GF-D8 (cell line): Measurements from ENCODE around the gene SMCHD1.
"Not testable (repeated sequence)": the region's sequence is repeated elsewhere in the genome, so short reads cannot be mapped to it uniquely, and the experiment has no call there.

Experiments
- DNase-seq: peaks from one replicate; lab custom pipeline; 2025; lab: John Stamatoyannopoulos, UW

The SMCHD1 gene

DNA sequence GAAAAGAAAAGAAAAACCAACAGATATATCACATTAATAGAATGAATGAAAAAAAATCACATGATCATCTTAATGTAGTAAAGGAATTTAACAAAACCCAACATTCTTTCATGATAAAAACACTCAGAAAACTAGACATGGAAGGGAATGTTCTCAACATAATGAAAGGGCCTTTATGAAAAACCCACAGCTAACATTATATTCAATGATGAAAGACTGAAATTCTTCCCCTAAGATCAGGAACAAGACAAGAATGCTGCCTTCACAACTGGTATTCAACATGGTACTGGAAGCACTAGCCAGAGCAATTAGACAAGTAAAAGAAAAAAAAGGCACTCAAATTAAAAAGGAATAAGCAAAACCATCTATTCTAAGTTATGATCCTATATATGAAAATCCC, 162.8 kb downstream of the SMCHD1 start:
- no peak for DNase-seq

DNA sequence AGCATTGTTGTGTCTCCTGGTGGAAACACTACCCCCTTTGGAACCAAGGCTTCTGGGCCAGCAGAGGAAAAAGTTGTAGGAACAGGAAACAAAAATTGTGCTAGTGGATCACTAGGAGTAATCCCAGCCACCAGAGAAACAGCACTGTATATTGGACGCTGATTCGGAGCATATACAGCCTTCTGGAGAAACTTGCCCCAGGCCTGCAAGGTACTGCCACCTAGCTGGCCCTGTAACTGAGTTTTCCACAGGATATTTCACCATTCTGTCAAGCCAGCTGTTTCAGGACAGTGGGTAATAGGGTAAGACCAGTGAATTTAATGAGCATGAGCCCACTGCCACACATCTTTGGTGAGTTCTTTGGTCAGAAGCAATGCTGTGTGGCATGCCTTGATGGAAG, 166.2 kb downstream of the SMCHD1 start:
- DNase-seq, result peak; percentile 30

DNA sequence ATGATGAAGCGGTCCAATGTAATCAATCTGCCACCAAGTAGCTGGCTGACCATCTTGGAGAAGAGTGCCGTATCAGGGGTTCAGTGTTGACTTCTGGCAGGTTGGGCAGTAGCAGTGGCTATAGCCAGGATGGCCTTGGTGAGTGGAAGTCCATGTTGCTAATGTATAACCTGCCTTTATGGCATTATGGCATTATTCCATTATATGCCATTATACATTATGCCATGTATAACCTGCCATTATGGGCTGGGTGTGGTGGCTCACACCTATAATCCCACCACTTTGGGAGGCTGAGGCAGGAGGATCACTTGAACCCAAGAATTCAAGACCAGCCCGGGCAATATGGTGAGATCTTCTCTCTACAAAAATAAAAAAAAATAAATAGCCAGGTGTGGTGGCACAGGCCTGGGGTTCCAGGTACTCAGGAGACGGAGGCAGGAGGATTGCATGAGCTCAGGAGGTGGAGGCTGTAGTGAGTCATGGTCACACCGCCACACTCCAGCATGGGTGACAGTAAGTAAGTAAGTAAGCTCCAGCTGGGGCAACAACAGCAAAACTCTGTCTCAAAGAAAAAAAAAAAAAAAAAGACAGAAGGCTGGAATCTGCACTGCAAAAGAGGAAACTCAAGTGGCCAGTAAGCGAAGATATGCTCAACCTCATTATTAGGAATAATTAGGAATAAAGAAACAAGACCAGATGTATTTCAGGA, 166.8 kb downstream of the SMCHD1 start:
- no peak for DNase-seq

DNA sequence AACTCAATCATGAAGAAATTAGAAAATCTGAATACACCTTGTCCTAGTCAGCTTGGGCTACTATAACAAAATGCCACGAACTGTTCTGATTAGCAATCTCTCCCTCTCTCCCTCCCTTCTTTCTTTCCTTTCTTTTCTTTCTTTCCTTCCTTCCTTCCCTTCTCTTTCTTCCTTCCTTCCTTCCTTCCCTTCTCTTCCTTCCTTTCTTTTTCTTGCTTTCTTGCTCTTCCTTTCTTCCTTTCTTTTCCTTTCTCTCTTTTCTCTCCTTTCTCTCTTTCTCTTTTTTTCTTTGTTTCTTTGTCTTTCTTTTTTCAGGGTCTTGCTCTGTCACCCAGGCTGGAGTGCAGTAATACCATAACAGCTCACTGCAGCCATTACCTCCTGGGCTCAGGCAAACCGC, 167.7 kb downstream of the SMCHD1 start:
- DNase-seq, result no peak

DNA sequence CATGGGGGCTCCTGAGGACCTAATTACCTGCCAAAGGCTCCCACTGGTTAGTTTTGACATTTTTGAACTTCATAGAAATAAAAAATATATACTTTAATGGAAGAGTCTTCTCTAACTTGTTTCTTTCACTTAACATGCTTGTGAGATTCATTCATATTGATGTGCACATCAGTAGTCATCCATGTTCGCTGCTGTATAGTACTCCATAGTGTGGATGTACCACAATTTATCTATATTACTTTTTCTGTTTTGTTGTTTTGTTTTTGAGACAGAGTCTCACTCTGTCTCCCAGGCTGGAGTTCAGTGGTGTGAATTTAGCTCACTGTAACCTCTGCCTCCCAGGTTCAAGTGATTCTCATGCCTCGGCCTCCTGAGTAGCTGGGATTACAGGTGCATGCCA, 168.4 kb downstream of the SMCHD1 start:
- no peak for DNase-seq

DNA sequence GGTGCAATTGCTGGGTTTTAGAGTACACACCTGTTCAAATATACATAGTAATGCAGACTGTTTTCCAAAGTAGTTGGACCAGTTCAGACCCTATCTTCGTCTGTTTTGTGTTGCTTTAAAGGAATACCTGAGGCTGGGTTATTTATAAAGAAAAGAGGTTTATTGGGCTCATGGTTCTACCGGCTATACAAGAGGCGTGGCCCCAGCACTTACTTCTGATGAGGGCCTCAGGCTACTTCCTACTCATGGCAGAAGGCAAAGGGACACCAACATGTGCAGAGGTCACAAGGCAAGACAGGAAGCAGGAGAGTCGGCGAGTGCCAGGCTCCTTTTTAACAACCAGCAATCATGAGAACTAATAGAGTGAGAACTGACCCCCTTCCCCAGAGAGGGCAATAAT, 169.3 kb downstream of the SMCHD1 start:
- no peak for DNase-seq

DNA sequence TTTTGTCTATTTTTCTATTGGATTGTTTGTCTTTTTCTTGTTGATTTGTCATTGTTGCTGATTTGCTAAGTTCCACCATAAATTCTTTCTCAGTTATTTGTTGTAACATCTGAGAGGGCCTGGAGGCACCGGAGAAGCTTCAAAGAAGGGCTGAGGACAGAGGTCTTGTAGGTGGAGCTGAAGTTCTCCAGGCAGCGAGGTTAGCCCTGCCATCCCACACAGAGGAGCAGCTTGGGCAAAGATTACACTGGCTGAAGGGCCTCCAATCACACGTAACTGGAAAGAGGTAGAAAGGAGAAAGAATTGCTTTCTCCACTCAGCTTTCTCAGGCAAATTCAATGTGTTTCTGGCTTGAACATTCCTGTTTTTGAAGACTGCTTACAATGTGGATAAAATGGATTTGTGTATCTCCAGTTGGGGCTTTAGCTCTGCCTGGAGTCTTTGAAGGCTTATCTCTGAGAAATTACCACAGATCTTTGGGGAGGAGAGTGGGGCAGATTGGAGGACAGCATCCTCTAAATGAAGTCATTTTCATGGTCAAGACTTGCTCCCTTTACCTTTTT, 170.2 kb downstream of the SMCHD1 start:
- no peak for DNase-seq

DNA sequence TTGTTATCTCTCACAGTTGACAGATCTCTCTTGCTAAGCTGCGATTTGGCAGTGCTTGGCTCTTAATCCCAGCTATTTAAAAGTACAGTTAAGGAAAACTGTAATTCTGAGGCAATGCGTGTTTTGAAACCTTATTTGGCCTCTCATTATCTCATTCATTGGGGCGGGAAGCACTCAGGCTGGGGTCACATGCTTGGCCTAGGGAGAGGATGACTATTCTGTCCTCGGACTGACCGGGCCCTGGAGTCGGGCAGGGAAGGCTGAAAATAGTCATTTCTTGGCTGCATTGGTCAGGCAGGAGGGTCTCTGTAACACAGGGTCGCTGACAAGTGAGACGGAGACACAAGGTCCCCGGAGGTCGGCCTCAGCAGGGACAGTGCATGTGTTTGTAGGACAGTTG, 171.1 kb downstream of the SMCHD1 start:
- no peak for DNase-seq

DNA sequence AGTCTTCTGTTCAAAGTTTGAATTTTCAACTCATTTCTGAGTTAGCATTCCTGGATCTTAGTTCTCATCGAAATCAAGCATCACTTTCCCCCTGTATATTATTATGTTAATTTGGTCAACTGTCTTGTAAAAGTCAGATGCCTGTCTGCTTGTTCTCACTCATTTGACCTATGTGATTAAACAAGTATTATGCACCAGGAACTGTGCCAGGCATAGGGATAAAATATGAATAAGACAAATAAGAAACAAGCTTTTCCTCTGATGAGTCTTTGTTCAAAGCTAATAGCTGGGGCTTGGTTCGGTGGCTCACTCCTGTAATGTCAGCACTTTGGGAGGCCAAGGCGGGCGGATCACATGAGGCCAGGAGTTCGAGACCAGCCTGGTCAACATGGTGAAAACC, 171.5 kb downstream of the SMCHD1 start:
- no peak for DNase-seq

DNA sequence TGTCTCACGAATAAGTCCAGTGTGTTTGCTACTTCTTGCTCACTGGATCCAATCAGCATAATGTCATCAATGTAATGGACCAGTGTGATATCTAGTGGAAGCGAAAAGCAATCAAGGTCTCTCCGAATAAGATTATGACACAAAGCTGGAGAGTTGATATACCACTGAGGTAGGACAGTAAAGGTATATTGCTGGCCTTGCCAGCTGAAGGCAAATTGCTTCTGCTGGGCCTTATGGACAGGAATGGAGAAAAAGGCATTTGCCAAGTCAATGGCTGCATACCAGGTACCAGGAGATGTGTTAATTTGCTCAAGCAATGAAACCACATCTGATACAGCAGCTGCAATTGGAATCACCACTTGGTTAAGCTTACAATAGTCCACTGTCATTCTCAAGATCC, 180.6 kb downstream of the SMCHD1 start:
- not testable (repeated sequence) for DNase-seq

DNA sequence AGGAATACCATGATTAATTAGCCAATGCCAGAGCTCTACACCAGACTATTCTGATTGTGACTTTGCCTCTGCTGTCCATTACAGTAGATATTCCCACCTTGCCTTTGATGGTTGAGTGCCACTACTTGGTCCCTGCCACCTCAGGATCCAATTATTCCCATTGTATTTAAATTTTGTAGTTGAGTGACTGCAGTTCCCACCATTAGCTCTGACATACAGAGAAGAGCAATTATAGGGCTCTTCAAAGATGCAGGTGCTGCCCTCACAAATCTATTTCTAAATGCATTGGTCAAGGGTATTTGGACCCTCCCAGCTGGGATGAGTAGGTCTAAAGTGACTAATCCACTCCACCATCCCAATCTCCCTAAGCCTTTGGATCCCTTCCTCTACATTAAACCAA, 181.8 kb downstream of the SMCHD1 start:
- not testable (repeated sequence) for DNase-seq

DNA sequence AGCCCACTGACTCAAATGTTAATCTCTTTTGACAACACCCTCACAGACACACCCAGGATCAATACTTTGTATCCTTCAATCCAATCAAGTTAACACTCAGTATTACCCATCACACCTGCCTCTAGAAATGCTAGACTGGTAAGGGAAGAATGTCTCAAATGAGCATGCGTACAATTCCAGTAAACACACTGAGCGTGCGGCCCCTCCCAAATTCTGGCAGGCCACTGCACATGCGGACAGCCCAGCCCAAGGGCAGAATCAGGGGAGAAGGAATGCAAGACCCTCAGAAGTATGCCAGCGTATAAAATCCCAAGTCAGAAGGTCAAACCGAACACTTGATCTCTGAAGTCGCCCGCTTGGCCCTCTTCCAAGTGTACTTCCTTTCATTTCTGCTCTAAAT, 183.7 kb downstream of the SMCHD1 start:
- no peak for DNase-seq

DNA sequence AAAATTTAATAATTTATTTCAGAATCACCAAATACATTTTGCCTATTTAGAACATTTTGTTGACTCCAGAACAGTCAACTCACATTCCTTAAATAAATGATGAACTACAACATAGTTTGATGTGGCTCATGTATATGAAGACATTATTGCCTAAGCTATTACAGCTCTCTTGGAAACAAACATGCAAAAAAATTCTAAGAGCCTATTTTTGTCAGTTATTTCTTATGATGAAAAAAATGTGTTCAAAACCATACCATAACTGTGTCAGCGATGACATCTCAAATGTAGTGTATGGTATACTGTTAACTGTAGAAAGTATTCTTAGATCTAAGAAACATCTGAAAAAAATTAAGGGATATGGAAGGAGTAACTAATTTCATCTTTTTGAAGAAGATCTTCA, 185.0 kb downstream of the SMCHD1 start:
- no peak for DNase-seq

DNA sequence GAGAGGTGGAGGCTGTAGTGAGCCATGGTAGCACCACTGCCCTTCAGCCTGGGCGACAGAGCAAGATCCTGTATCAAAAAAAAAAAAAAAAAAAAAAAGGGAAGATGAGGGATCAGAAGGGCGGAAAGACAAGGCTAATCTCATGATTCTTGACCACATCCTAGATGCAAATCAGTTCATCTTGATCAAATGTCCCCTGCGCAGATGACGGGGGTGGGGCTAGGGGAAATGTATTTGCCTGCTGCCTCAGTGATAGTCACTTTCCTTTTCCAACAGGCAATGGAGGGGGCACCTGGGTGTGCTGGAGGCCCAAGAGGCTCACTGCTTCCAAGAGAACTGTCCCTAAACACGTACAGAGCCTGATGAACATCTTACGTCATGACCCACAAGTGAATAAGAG, 187.6 kb downstream of the SMCHD1 start:
- no peak for DNase-seq

DNA sequence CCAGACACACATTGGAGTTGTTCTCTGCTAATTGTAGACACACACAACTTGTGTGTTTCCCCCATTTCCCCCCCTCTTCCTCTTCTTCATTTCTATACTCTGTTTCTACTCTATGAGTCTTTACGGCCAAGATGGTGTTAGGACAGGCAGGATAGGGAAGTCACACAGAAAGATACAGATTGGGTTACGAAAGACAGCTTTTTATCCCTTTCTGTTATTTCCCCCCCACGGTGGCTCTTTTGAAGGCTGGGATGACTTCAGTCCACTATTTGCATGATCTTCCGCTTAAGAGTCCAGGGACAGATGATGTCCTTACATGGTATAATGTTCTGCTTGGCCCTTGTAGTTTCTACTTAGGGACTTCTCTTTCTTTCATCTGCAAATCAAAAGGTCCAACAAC, 189.6 kb downstream of the SMCHD1 start:
- no peak for DNase-seq

DNA sequence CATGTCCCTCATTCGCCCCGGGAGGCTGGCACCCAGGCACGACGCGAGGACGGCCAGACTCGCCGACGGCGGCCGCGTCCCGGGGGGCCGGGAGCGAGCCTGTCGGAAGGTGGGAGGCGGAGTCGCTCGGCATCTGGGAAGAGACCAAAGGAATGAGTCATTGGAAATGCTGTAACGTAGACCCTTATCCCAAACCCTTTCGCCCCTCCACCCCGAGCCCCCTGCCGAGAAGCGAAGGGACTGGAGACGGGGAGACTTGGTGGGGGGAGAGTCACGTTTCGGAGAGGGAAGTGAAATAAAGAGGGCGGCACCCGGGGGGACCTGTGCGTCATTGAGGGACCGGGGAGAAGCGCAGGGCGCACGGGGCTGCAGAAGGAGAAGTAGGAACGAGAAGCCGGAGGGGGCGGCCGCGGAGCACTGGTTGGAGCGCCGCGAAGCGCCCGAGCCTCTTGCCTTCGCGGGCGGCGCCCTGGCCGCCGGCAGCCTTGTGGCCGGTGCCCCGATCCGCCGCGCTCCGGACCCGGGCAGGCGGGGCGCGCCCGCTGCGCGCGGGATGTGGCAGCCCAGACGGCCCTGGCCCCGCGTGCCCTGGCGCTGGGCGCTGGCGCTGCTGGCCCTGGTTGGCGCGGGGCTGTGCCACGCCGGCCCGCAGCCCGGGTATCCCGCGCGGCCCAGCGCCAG, 191.2 kb downstream of the SMCHD1 start, which contains the start of gene EMILIN2:
Gene EMILIN2, plus strand, starts transcription at position 371 of the 681 bp plus-strand sequence. Its CDS starts 183 bp downstream, at position 554.
- DNase-seq, result no peak

DNA sequence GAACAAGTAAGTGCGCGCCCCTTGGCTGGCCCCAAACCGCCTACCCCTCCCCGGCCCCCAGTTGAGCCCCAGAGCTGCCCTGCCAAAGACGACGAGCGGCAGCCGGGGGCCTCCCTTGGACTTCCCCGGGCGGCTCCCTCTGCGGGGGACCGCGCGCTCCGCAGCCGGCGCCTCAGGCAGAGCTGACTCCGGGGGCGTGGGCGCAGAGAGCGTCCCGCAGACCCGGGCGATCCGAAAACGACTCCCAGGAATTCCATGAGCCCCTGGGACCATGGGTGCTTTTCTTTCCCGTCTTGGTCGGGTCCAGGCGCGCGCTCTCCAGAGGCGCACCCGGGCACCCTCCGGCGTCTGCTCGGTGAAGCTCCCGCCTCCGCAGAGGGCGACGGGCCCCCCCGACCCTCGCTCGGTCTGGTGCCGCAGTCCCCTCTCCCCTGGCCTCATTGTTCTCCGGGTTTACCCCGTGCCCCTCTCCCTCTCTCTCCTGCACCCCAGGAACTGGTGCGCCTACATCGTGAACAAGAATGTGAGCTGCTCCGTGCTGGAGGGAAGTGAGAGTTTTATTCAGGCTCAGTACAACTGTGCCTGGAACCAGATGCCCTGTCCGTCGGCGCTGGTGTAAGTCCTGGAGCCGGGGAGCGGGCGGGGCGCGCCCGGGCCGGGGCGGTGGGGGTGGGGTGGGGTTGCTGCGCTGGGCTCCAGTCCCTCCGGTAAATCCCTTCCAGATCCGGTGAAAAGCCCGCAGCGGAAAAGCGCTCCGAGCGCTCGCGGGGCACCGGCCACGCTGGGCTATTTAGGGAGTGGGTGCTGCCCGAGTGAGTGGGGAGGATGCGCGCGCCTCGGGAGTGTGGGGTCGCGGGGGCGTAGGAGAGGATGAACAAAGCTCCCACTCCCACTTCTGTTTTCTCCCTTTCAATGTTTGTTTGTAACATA, 192.1 kb downstream of the SMCHD1 start:
- DNase-seq, result no peak

DNA sequence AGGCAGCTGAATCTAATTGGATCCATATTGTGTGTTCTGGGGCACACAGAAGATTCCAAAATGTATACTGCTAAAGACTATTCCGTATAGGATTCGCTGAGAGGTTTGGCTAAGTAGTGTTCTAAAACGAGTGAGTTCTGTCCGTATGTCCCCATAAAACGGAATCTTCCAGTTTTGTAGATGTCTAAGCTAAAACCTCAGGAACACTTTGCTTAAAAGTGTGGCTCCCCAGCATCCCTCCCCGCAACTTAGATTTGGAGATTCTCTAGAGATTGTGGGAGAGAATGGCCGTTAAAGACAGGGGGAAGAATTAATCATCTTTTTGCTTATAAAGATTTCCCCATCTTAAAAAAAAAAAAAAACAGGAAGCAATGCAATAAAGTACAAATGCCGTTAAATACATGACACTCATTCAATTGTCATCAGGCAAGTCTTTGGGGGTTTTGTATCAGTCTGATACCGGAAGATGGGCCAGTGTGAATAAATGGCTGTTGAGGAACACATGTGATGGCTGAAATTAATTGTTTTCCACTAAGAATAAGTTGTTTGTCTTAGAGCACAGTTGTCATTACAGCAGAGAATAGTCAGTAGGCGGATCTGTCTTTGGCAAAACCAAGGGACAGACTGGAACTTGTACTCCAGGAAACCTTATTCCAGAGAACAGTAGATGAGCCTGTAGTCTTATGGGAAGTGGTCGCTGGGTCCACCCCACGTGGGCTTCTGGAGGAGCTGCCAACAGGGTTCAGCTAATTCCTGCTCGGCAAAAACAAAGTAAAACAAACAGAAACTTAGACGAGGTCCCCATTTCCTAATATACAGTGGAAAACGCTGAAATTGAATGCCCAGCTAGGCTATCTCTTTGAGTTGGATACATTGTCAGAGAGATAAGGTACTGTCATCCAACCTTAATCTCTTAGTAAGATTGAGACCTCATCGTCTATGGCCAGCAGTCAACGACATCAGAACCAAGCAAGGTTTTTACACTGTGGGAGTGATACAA, 193.0 kb downstream of the SMCHD1 start:
- DNase-seq, result no peak

DNA sequence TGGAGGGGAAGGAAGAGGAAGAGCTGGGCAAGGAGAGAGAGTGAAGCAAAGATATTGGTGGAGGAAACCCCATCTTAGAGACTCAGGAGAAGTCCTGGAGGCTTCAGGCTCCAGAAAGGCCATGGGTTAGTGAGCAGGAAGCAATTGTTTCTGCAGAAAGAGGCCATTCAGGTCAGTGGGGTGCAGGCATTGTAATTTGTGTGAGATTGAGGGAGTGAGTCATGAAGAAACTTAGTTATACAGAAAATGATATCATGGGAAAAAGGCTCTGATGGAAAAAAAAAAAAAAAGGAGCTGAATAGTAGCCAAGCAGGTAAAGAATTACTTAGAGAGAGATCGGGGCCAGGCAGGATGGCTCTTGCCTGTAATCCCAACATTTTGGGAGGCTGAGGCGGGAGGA, 195.3 kb downstream of the SMCHD1 start:
- DNase-seq, result no peak

DNA sequence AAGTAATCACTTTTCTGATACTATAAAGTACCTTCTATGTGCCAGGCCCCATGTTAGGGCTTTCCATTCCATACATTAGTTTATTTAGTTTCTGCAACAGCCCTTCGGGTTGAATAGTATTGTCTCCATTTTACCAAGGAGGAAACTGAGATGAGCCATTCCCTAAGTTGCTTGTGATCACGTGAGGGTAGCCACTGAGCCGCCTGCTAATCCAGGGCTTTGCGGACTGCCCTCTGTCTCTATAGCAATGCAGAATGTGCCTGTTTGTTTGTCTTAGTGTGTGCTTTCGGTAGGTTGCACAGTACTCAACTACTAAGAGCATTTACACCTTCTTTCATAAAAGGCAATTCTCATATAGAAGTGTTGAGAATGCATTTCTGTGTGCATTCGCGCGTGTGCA, 196.2 kb downstream of the SMCHD1 start:
- DNase-seq, result no peak

DNA sequence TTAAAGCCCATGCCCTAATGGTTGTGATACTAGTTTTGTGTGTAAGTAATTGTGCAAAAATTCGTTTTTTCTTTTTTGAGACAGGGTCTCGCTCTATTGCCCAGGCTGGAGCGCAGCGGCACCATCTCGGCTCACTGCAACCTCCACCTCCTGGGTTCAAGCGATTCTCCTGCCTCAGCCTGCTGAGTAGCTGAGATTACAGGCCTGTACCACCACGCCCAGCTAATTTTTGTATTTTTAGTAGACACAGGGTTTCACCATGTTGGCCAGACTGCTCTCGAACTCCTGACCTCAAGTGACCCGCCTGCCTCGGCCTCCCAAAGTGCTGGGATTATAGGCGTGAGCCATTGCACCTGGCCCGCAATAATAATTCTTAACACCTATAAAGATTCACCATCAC, 196.9 kb downstream of the SMCHD1 start:
- DNase-seq, result not testable (repeated sequence)
